GM12878 (cell line): ENCODE data around the gene GANC. TPM values are rescaled to one million over a fixed set of nuclear protein-coding genes. Genes with fewer than 3 reads are reported as not detected.

ENCODE experiments used
- BCL11A ChIP-seq: IDR thresholded peaks from 2 replicates; pipeline ENCODE4 v1.6.1; 2011; ENCODE audit warnings: low read depth, low read length
- BRCA1 ChIP-seq: IDR thresholded peaks from 2 replicates; pipeline ENCODE4 v1.6.1; 2011; ENCODE audit warnings: low read depth, low read length, improper control_type of control experiment
- CREM ChIP-seq: IDR thresholded peaks from 2 replicates; pipeline ENCODE4 v1.6.1; 2014; ENCODE audit warnings: antibody characterized with exemption, low read depth
- EGR1 ChIP-seq, 2 experiments: IDR thresholded peaks; 1 replicate in 1 of 2; 2 replicates in 1 of 2; pipeline ENCODE4 v1.6.1; 2011 to 2012; ENCODE audit warnings: low read depth in 2 of 2, low read length in 2 of 2, borderline replicate concordance in 1 of 2, mild to moderate bottlenecking in 1 of 2, moderate library complexity in 1 of 2
- EP300 ChIP-seq, 2 experiments: fragments of 150-350 bp in 1 of 2; IDR thresholded peaks; 2 replicates each; pipeline ENCODE4 v1.6.1; 2011 to 2012; ENCODE audit warnings: low read depth in 2 of 2, low read length in 2 of 2, borderline replicate concordance in 1 of 2, improper control_type of control experiment in 1 of 2, inconsistent platforms in 1 of 2; ENCODE audit not compliant: control insufficient read depth in 1 of 2
- FOXM1 ChIP-seq: IDR thresholded peaks from 2 replicates; pipeline ENCODE4 v1.6.1; 2012; ENCODE audit warnings: low read depth, mild to moderate bottlenecking, inconsistent platforms, low read length, moderate library complexity
- GATAD2B ChIP-seq: fragments of 450-650 bp; conservative IDR thresholded peaks from 2 replicates; pipeline ENCODE4 v1.6.1; 2017; ENCODE audit warnings: low read depth, mild to moderate bottlenecking, moderate library complexity
- JUND ChIP-seq: IDR thresholded peaks from 2 replicates; pipeline ENCODE4 v1.6.1; 2012; ENCODE audit warnings: low read depth, mild to moderate bottlenecking, low read length, improper control_type of control experiment, moderate library complexity
- MEF2B ChIP-seq: fragments of 450-650 bp; IDR thresholded peaks from 2 replicates; pipeline ENCODE4 v1.6.1; 2018; ENCODE audit warnings: mild to moderate bottlenecking, moderate library complexity; ENCODE audit not compliant: partially characterized antibody, poor library complexity, severe bottlenecking
- MYC ChIP-seq: IDR thresholded peaks from 2 replicates; pipeline ENCODE4 v1.6.1; 2011; ENCODE audit warnings: mild to moderate bottlenecking, low read length, moderate library complexity, inconsistent platforms; ENCODE audit not compliant: insufficient read depth, insufficient replicate concordance, insufficient read length, severe bottlenecking
- NFXL1 ChIP-seq: fragments of 450-650 bp; IDR thresholded peaks from 2 replicates; pipeline ENCODE4 v1.6.1; 2017; ENCODE audit warnings: antibody characterized with exemption, mild to moderate bottlenecking, borderline replicate concordance
- RAD21 ChIP-seq: IDR thresholded peaks from 2 replicates; pipeline ENCODE4 v1.6.1; 2011; ENCODE audit warnings: mild to moderate bottlenecking, low read depth, low read length, moderate library complexity; ENCODE audit not compliant: insufficient read depth
- RFX5 ChIP-seq: IDR thresholded peaks from 2 replicates; pipeline ENCODE4 v1.6.1; 2011; ENCODE audit warnings: low read depth, low read length, improper control_type of control experiment
- SPI1 ChIP-seq: IDR thresholded peaks from 2 replicates; pipeline ENCODE4 v1.6.1; 2011; ENCODE audit warnings: low read depth, mild to moderate bottlenecking, low read length, moderate library complexity, borderline replicate concordance; ENCODE audit not compliant: insufficient read depth
- polyA plus RNA-seq, 11 experiments: library from polyadenylated mRNA; depleted of rRNA in 4 of 11; unstranded in 6 of 11; stranded (reverse) in 5 of 11; fragments of >200 nt; fragmentation: Nextera tagmentation in 4 of 11; fragmentation: Illumina TruSeq in 1 of 11; extraction: Ambion mirVana in 4 of 11; extraction: Trizol in 1 of 11; gene quantifications; 1 replicate in 1 of 11; 2 replicates in 10 of 11; pipeline versions ENCODE4 v1.2.1 to v1.2.3, GENCODE V29; 2011 to 2016; ENCODE audit warnings: inconsistent platforms in 2 of 11, missing spikeins in 2 of 11, low read depth in 1 of 11
- total RNA-seq, 4 experiments: library from RNA; depleted of rRNA in 3 of 4; stranded (reverse); fragments of >200 nt in 3 of 4; fragmentation: Illumina TruSeq in 1 of 4; extraction: Trizol in 1 of 4; gene quantifications; 2 replicates each; pipeline versions ENCODE4 v1.2.1 to v1.2.3, GENCODE V29; 2013 to 2021
- TF ChIP-seq, protein P1 (sequence below): fragments of 450-650 bp; IDR thresholded peaks from 2 replicates; pipeline ENCODE4 v1.6.1; 2016; ENCODE audit warnings: mild to moderate bottlenecking, moderate library complexity, borderline replicate concordance
- TF ChIP-seq, protein P2 (sequence below): fragments of 450-650 bp; formaldehyde crosslinking; IDR thresholded peaks from 2 replicates; pipeline ENCODE4 v1.5.0; 2022; ENCODE audit warnings: mild to moderate bottlenecking, missing genetic modification characterization
- TF ChIP-seq, protein P3 (sequence below): fragments of 450-650 bp; IDR thresholded peaks from 2 replicates; pipeline ENCODE4 v1.6.1; 2018; ENCODE audit warnings: borderline replicate concordance, mild to moderate bottlenecking; ENCODE audit not compliant: partially characterized antibody

Gene GANC
- total and polyA plus RNA-seq, 10 of the 15 experiments (the other 5 are each of a cell fraction or from before 2014, with no cell fraction given): 11.3 to 35.3 (median 23.0) TPM

DNA sequence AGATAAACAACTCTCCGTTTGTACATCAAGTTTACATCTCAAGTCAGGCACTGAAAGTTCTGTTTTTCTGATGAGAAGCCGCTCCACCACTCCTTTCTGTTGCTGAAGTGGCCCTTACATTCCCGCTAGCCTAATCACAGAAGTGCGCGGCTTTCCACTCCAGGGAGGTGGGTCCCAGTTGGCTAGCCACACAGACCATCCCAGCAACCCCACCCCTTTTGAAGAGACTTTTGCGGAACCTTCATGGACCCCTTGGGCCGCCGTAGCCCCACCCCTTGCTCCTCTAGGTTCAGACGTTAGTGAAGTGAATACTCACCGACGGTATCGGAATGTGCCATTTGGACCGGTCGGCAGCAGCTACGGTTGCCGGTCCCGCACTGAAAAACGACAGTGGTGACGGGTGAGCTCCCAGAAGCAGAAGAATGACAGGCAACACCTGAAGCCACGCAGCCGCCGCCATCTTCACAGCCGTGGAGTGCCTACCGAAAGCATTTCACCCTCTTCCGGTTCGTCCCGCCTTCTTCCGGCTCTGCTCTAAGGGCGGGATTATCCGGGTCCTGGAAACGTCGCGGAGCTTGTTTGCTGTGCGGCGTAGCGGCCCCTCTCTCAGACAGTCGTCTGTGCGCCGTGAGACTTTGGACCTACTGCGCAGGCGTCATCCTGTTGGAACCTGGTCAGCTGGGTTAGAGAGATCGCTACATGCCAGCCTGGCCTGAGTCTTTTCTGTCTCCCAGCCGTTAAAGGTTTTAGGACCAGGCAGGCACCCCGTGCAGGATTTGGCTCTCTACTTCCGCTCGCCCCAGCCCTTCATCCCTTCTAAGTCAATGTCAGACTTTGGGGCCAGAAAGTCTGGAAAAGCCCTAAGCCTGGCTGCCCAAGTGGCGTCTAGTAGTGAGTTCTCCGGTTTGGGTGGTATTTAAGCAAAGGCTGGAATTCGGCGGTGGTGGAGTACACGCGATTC lies at the start of gene GANC, which contains the start of gene TMEM87A (continued):
- TF ChIP-seq, protein P1, sequence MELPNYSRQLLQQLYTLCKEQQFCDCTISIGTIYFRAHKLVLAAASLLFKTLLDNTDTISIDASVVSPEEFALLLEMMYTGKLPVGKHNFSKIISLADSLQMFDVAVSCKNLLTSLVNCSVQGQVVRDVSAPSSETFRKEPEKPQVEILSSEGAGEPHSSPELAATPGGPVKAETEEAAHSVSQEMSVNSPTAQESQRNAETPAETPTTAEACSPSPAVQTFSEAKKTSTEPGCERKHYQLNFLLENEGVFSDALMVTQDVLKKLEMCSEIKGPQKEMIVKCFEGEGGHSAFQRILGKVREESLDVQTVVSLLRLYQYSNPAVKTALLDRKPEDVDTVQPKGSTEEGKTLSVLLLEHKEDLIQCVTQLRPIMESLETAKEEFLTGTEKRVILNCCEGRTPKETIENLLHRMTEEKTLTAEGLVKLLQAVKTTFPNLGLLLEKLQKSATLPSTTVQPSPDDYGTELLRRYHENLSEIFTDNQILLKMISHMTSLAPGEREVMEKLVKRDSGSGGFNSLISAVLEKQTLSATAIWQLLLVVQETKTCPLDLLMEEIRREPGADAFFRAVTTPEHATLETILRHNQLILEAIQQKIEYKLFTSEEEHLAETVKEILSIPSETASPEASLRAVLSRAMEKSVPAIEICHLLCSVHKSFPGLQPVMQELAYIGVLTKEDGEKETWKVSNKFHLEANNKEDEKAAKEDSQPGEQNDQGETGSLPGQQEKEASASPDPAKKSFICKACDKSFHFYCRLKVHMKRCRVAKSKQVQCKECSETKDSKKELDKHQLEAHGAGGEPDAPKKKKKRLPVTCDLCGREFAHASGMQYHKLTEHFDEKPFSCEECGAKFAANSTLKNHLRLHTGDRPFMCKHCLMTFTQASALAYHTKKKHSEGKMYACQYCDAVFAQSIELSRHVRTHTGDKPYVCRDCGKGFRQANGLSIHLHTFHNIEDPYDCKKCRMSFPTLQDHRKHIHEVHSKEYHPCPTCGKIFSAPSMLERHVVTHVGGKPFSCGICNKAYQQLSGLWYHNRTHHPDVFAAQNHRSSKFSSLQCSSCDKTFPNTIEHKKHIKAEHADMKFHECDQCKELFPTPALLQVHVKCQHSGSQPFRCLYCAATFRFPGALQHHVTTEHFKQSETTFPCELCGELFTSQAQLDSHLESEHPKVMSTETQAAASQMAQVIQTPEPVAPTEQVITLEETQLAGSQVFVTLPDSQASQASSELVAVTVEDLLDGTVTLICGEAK: peak; percentile 93
- TF ChIP-seq RAD21: no peak
- TF ChIP-seq FOXM1: no peak
- TF ChIP-seq, protein P2, sequence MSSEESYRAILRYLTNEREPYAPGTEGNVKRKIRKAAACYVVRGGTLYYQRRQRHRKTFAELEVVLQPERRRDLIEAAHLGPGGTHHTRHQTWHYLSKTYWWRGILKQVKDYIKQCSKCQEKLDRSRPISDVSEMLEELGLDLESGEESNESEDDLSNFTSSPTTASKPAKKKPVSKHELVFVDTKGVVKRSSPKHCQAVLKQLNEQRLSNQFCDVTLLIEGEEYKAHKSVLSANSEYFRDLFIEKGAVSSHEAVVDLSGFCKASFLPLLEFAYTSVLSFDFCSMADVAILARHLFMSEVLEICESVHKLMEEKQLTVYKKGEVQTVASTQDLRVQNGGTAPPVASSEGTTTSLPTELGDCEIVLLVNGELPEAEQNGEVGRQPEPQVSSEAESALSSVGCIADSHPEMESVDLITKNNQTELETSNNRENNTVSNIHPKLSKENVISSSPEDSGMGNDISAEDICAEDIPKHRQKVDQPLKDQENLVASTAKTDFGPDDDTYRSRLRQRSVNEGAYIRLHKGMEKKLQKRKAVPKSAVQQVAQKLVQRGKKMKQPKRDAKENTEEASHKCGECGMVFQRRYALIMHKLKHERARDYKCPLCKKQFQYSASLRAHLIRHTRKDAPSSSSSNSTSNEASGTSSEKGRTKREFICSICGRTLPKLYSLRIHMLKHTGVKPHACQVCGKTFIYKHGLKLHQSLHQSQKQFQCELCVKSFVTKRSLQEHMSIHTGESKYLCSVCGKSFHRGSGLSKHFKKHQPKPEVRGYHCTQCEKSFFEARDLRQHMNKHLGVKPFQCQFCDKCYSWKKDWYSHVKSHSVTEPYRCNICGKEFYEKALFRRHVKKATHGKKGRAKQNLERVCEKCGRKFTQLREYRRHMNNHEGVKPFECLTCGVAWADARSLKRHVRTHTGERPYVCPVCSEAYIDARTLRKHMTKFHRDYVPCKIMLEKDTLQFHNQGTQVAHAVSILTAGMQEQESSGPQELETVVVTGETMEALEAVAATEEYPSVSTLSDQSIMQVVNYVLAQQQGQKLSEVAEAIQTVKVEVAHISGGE (CRISPR knock-in tag): no peak
- TF ChIP-seq EP300 (IDR thresholded peaks at IDR 0.05; ENCODE audit: borderline replicate concordance in 1 of 2, control insufficient read depth in 1 of 2, low read depth in 2 of 2, low read length in 2 of 2): no peak
- peak; percentile 51 for TF ChIP-seq MEF2B
- no peak for TF ChIP-seq BRCA1
- TF ChIP-seq BCL11A: no peak
- no peak for TF ChIP-seq JUND
- peak; percentile 72 for TF ChIP-seq GATAD2B
- no peak for TF ChIP-seq NFXL1
- TF ChIP-seq, protein P3, sequence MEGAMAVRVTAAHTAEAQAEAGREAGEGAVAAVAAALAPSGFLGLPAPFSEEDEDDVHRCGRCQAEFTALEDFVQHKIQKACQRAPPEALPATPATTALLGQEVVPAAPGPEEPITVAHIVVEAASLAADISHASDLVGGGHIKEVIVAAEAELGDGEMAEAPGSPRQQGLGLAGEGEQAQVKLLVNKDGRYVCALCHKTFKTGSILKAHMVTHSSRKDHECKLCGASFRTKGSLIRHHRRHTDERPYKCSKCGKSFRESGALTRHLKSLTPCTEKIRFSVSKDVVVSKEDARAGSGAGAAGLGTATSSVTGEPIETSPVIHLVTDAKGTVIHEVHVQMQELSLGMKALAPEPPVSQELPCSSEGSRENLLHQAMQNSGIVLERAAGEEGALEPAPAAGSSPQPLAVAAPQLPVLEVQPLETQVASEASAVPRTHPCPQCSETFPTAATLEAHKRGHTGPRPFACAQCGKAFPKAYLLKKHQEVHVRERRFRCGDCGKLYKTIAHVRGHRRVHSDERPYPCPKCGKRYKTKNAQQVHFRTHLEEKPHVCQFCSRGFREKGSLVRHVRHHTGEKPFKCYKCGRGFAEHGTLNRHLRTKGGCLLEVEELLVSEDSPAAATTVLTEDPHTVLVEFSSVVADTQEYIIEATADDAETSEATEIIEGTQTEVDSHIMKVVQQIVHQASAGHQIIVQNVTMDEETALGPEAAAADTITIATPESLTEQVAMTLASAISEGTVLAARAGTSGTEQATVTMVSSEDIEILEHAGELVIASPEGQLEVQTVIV: peak; percentile 87
- no peak for TF ChIP-seq RFX5
- no peak for TF ChIP-seq SPI1
- peak in 1 of 2 experiments; percentile 49; a peak in 2 of 3 replicates for TF ChIP-seq EGR1 (IDR thresholded peaks at IDR 0.05; ENCODE audit: borderline replicate concordance in 1 of 2, low read depth in 2 of 2, low read length in 2 of 2)
- TF ChIP-seq MYC: peak; percentile 84
- TF ChIP-seq CREM: peak; percentile 44
